GM18909 (cell line): Measurements from ENCODE around the gene TBC1D24.
A peak's percentile ranks its signal among the peaks of the same experiment; 100 is the strongest.

Experiments
- ATAC-seq: cut with Tn5 transposase; IDR thresholded peaks from one replicate; pipeline ENCODE4 v1.9.1; 2021; ENCODE audit warnings: mild to moderate bottlenecking; ENCODE audit not compliant: unreplicated experiment, poor library complexity

The TBC1D24 gene

GRCh38 chr16:2449118-2449517 is 25.8 kb upstream of the TBC1D24 start:
- no peak for ATAC-seq

- ATAC-seq = no peak
Observed at GRCh38 chr16:2450535-2450934, 24.4 kb upstream of the TBC1D24 start.

GRCh38 chr16:2450975-2451381 is 23.9 kb upstream of the TBC1D24 start:
- no peak for ATAC-seq

GRCh38 chr16:2451851-2452320 is 23.0 kb upstream of the TBC1D24 start:
- no peak for ATAC-seq

GRCh38 chr16:2452650-2453049 is 22.3 kb upstream of the TBC1D24 start:
- ATAC-seq = no peak

- no peak for ATAC-seq
Observed at GRCh38 chr16:2455081-2455845, 19.7 kb upstream of the TBC1D24 start.

GRCh38 chr16:2456551-2457153 is 18.3 kb upstream of the TBC1D24 start:
- no peak for ATAC-seq

GRCh38 chr16:2457267-2457666 is 17.7 kb upstream of the TBC1D24 start:
- no peak for ATAC-seq

GRCh38 chr16:2457946-2458345 is 17.0 kb upstream of the TBC1D24 start:
- ATAC-seq = no peak

GRCh38 chr16:2458887-2459646 is 15.9 kb upstream of the TBC1D24 start:
- no peak for ATAC-seq

GRCh38 chr16:2459647-2460390 is 15.1 kb upstream of the TBC1D24 start, which contains the start of gene TEDC2:
Gene TEDC2, plus strand, starts transcription at chr16:2460109. Its CDS starts 36 bp downstream, at chr16:2460145.
- peak; percentile 84 for ATAC-seq

- ATAC-seq = no peak
Observed at GRCh38 chr16:2460391-2460713, 14.6 kb upstream of the TBC1D24 start.

- no peak for ATAC-seq
Observed at GRCh38 chr16:2460916-2461315, 14.0 kb upstream of the TBC1D24 start.

- ATAC-seq = no peak
Observed at GRCh38 chr16:2462031-2462866, 12.7 kb upstream of the TBC1D24 start.

- ATAC-seq = no peak
Observed at GRCh38 chr16:2464333-2464732, 10.6 kb upstream of the TBC1D24 start.

- ATAC-seq = no peak
Observed at GRCh38 chr16:2465653-2466415, 9.1 kb upstream of the TBC1D24 start.

GRCh38 chr16:2466667-2467527 is 8.0 kb upstream of the TBC1D24 start:
- no peak for ATAC-seq
